HG03135 (cell line): ENCODE measurements around the gene VAV1.
"Not testable (repeated sequence)": the region's sequence is repeated elsewhere in the genome, so short reads cannot be mapped to it uniquely, and the experiment has no call there.

ENCODE experiments used
- ATAC-seq: cut with Tn5 transposase; IDR thresholded peaks from one replicate; pipeline ENCODE4 v1.9.1; 2021; ENCODE audit warnings: mild to moderate bottlenecking, moderate library complexity; ENCODE audit not compliant: unreplicated experiment

The VAV1 gene

GRCh38 chr19:6811906-6812305 is 39.4 kb downstream of the VAV1 start:
- no peak for ATAC-seq

- no peak for ATAC-seq
These were observed 40.1 kb downstream of the VAV1 start for GRCh38 chr19:6812612-6813011.

GRCh38 chr19:6813659-6814058 is 41.2 kb downstream of the VAV1 start:
- no peak for ATAC-seq

- no peak for ATAC-seq
These were observed 44.7 kb downstream of the VAV1 start for GRCh38 chr19:6817179-6817578.

- ATAC-seq, result no peak
These were observed 45.7 kb downstream of the VAV1 start for GRCh38 chr19:6818246-6818645.

GRCh38 chr19:6819323-6819722 is 46.8 kb downstream of the VAV1 start:
- no peak for ATAC-seq

GRCh38 chr19:6820237-6820636 is 47.7 kb downstream of the VAV1 start:
- no peak for ATAC-seq

- ATAC-seq, result no peak
These were observed 49.3 kb downstream of the VAV1 start for GRCh38 chr19:6821639-6822310.

- ATAC-seq, result no peak
These were observed 49.8 kb downstream of the VAV1 start for GRCh38 chr19:6822311-6822670.

GRCh38 chr19:6825076-6825774 is 52.7 kb downstream of the VAV1 start:
- no peak for ATAC-seq

- no peak for ATAC-seq
These were observed 53.9 kb downstream of the VAV1 start for GRCh38 chr19:6826281-6826920.

GRCh38 chr19:6828306-6828697 is 55.8 kb downstream of the VAV1 start:
- ATAC-seq, result no peak

- ATAC-seq, result no peak
These were observed 56.5 kb downstream of the VAV1 start for GRCh38 chr19:6828698-6829633.

- not testable (repeated sequence) for ATAC-seq
These were observed 57.3 kb downstream of the VAV1 start for GRCh38 chr19:6829829-6830228.

GRCh38 chr19:6831084-6831483 is 58.6 kb downstream of the VAV1 start:
- not testable (repeated sequence) for ATAC-seq

- no peak for ATAC-seq
These were observed 59.9 kb downstream of the VAV1 start for GRCh38 chr19:6832412-6832811.

GRCh38 chr19:6833166-6833790 is 60.8 kb downstream of the VAV1 start:
- no peak for ATAC-seq

GRCh38 chr19:6834433-6834832 is 61.9 kb downstream of the VAV1 start:
- no peak for ATAC-seq

- no peak for ATAC-seq
These were observed 63.0 kb downstream of the VAV1 start for GRCh38 chr19:6835501-6835900.

GRCh38 chr19:6837525-6837924 is 65.0 kb downstream of the VAV1 start:
- ATAC-seq, result no peak
